Activated T-helper 1 cell treated with Interleukin-2 at 50 U/mL for 16 hours (primary cell): Measurements from ENCODE around the gene ZMYND10.

Source experiments
- DNase-seq: peaks from one replicate; pipeline ENCODE4 v3.0.0-alpha.2; 2020; ENCODE audit warnings: low read depth

Gene ZMYND10

GRCh38 chr3:50345586-50346234, at the start of gene ZMYND10:
Gene ZMYND10, minus strand, starts transcription at chr3:50345732. Its CDS starts 153 bp downstream, at chr3:50345579.
- DNase-seq: peak; percentile 65

GRCh38 chr3:50393061-50393460, 47.5 kb upstream of the ZMYND10 start:
- no peak for DNase-seq

- no peak for DNase-seq
Measured at GRCh38 chr3:50392101-50392715, 46.7 kb upstream of the ZMYND10 start.

GRCh38 chr3:50390508-50391224, 45.1 kb upstream of the ZMYND10 start:
- no peak for DNase-seq

DNA sequence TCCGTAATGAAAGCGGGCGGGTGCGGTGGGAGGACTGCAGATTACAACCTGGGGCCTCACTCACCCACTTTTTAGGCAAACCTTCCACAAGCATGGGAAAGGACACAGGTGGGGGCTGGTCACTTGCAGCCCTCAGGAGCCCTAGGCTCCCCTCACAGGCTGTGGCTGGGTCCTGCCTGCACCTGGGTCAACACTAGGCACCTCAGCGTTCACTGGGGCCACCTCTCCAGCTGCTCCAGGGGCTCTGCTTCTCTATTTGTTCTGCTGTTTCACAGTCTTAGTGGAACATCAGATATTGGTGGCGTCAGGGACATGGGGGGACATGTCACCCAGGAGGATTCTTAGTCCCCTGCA, 43.9 kb upstream of the ZMYND10 start:
- no peak for DNase-seq

- DNase-seq: no peak
Measured at GRCh38 chr3:50388720-50389413, 43.3 kb upstream of the ZMYND10 start.

- DNase-seq: no peak
Measured at GRCh38 chr3:50388016-50388719, 42.6 kb upstream of the ZMYND10 start.

DNA sequence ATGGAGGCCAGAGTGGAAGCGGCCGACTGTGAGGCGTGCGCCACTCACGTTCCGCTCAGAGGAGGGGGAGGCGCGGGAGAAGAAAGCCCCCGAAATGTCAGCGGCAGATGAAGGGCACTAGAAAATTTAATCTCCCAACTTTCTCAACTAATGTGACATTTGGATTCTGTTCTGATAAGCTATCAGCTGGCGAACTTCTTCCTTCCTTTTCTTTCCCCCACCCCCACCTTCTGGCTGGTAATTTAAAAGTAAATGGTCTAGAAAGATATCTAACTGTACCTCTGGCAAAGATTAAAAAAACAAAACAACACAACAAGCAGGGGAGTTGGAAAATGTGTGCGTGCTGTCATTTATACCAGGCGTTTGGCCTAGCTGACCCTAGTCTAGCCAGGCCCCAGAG, 40.2 kb upstream of the ZMYND10 start:
- DNase-seq: no peak

GRCh38 chr3:50383750-50384149, 38.2 kb upstream of the ZMYND10 start:
- no peak for DNase-seq

DNA sequence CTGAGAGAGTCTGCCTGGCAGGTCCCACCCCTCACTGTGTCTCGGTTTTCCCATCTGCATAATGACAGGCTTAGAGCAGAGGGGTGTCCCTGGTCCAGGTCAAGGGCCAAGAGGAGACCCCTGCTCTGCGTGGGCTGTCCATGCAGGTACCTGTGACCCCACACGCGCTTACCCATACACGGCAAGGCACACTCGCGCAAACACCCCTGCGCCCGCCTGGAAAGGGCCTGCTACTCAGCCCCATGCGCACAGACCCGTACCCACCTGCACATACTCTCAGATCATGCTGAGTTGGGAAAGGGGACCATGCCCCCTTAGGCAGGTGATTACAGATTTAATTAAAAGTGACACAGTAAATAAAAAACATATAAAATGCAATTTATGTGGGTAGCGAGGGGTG, 37.2 kb upstream of the ZMYND10 start:
- no peak for DNase-seq

- DNase-seq: no peak
Measured at GRCh38 chr3:50381383-50381782, 35.9 kb upstream of the ZMYND10 start.

GRCh38 chr3:50380405-50381085, 35.0 kb upstream of the ZMYND10 start:
- no peak for DNase-seq

DNA sequence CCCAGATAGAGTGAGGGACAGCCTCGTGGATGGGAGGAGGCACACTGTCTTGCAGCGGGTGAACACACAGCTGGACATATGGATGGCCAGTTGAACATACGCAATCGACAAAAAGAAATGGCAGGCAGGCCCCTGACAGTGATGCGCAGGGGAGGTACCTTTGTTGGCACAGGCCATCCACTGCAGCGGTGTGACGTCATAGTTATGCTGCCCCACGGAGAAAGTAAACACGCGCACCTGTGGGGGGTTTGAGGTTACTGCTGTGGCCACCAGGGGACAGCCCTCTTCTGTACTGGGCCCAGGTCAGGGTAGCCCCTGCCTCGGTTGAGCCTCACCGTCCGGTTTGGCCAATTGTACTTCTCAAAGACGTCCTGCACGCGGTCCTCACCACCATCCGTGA, 33.2 kb upstream of the ZMYND10 start:
- no peak for DNase-seq

- no peak for DNase-seq
Measured at GRCh38 chr3:50378024-50378423, 32.5 kb upstream of the ZMYND10 start.

DNA sequence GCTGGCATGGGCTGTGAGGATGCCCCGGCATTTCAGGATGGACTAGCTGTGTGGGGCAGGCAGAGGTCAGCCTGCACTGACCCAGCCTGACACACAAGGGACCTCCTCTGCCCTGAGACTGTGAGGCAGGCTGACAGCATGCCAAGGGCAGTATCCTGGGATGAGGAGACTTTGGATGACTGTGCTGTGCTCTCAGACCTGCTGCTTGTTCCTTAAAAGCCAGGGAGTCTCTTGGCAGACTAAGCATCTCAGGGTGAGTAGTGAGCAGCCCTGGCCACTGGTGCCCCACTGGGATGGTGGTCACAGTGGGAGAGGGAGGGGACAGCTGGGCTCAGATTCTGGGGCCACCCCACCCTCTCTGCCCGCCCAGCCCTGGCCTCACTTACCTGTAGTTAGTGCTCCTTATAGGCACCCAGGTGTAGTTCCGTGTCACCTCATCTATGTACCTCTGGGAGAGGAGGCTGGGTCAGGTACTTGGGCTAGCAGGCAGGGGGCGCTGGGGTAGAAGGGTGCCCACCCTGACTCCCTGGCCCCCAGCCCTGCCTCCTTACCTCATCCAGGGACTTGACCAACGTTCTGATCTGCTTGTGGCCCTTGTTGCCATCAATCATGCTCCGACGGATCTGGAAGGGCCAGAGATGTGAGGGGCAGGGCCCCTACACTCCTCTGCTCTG, 29.9 kb upstream of the ZMYND10 start:
- no peak for DNase-seq

DNA sequence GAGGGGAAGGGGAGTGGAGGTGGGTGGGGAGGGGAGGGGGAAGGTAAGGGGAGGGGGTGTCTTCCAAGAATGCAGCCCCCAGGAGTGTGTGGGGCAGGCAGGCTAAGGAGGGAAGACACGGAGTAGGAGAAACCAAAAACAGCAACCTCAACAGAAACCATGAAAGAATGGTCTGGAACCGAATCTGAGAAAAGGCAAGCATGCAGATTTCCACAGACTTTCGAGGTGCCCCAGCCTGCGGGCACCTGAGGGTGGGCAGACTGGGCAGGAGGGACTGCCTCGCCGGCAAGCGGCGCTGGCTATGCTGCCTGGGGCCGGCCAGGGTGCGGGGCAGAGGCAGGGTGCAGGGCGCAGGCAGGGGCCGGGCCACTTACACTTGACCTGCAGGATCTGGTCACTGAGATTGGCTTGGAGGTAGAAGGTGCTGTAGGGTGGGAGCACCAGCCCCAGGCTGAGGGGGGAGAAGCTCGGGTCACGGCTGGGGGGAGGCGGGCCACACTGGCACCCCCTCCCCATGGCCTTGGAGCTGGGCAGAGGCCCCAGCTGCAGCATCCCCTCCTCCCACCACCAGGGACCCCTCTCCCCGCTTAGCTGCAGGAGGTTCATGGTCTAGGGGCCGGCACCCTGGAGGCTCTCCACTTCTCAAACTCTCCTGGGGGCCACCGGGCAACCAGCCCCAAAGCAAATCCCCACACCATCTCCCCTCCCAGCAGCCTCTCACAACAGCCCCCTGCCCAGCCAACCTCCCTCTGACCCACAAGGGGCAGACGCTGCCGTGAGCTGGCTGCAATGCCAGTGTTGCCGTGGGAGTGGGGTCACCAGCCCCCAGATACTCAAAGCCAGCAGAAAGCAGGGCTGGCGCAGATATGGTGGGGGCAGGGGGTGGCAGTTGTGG, 29.1 kb upstream of the ZMYND10 start:
- no peak for DNase-seq

DNA sequence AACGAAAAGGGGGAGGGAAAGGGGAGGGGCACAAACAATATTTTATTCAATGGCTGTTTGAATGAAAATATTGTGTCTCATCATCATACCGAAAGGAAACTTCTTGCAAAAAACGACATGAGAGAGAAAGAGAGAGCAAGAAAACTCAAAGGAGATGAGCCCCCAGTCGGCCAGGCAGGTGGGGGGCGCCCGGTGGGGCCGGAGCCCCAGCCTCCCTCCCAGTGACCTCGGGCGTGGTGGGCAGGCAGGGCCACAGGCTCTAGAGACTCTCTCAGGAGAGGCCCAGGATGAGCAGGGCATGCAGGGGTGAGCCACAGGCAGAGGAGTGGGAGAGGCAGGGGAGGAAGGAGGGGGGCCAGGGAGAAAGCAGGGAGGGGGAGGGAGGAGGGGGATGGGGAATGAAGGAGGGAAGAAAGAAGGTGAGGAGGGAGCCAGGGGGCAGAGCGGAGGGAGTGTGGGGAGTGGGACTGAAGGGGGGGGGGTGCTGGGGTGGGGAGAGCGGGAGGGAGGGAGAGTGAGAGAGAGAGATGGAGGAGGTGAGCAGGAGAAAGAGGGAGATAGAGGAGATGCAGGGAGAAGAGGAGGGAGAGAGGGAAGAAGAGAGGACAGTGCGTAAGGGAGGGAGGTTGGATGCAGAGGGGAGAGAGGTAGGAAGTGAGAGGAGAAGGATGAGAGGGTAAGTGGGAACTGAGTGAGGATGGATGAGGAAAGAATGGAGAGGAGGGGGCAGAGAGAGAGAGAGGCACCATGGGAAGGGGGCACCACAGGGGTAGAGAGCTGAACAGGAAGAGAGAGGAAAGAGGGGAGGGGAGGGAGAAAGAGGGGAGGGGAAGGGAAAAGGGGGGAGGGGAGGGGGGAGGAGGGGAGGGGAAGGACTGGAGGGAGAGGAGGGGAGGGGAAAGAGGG, 27.9 kb upstream of the ZMYND10 start:
- no peak for DNase-seq

- no peak for DNase-seq
Measured at GRCh38 chr3:50372349-50372748, 26.8 kb upstream of the ZMYND10 start.

DNA sequence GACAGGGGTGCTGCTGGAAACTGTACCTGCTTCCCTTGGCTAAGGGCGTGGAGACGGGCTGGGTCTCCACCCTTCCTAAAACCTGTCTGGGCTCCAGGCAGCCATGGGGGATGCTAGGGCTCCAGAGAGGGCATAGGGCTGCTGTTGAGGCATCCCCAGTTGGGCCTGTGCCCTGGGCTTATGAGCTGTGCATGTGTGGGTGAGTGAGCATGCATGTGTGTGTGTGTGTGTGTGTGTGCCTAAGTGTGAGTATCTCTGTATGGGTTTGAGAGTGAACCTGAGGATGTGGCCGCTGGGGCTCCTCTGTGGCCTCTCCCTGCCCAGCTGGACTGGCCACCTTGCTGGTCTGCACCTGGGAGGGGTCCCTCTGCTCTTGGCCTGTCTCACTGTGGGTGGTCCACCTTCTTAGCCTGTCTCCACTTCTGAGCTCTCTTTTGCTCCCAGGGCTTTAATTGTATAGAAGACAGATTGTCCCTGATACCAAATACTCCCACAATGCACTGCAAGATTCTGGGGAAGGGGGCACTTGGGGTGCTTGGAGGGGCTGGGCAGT, 25.7 kb upstream of the ZMYND10 start:
- DNase-seq: no peak
